ENCODE measurements around the gene DNAH14. TPM values are rescaled to one million over a fixed set of nuclear protein-coding genes. Genes with fewer than 3 reads are reported as not detected.

The DNAH14 gene
- polyA plus RNA-seq, 1 donor from 2014 or later, result 24.9 TPM

- no peak overlapping the region for H3K27ac ChIP-seq (ENCODE audit: low read length)
- H3K4me3 ChIP-seq (ENCODE audit: low read length), result no peak overlapping the region
- no peaks in the 10 kb centered on the region for H3F3A ChIP-seq (ENCODE audit: insufficient read depth, low read length, poor library complexity, severe bottlenecking)
- no peaks in the 10 kb centered on the region for H3K9me3 ChIP-seq (ENCODE audit: low read length)
- no peaks in the 10 kb centered on the region for H3K79me2 ChIP-seq (replicated peaks; ENCODE audit: insufficient read depth, low read length)
- peaks cover 4% of the 10 kb centered on the region for H3K36me3 ChIP-seq (ENCODE audit: insufficient read depth, low read length)
- no peaks in the 10 kb centered on the region for H3K9me2 ChIP-seq (ENCODE audit: insufficient read depth, low read length)
- no peak overlapping the region for H3K9ac ChIP-seq (ENCODE audit: low read length)
- H3K27me3 ChIP-seq (ENCODE audit: insufficient read depth, low read depth, low read length), result no peaks in the 10 kb centered on the region
- no peak overlapping the region for H2AFZ ChIP-seq (ENCODE audit: low read depth, low read length)
- no peaks in the 10 kb centered on the region for H4K20me1 ChIP-seq (ENCODE audit: insufficient read depth)
- no peak overlapping the region for H3K4me2 ChIP-seq (ENCODE audit: low read length)
- TF ChIP-seq POLR2AphosphoS5 (IDR thresholded peaks at IDR 0.05) (no peak), EP300 (conservative IDR thresholded peaks at IDR 0.05; ENCODE audit: poor library complexity, severe bottlenecking) (no peak), CTCF (IDR thresholded peaks at IDR 0.05; ENCODE audit: poor library complexity, severe bottlenecking) (no peak), REST (IDR thresholded peaks at IDR 0.05; ENCODE audit: borderline replicate concordance) (no peak), MXI1 (conservative IDR thresholded peaks at IDR 0.05; ENCODE audit: poor library complexity, severe bottlenecking) (no peak), SMC3 (conservative IDR thresholded peaks at IDR 0.05; ENCODE audit: poor library complexity) (no peak), RAD21 (conservative IDR thresholded peaks at IDR 0.05) (no peak), EZH2 (IDR thresholded peaks at IDR 0.05; ENCODE audit: borderline replicate concordance, insufficient read depth, low read length, poor library complexity, severe bottlenecking) (no peak), TAF1 (IDR thresholded peaks at IDR 0.05; ENCODE audit: low read depth) (no peak)
These were observed 460.4 kb downstream of the DNAH14 start for GRCh38 chr1:225389843-225390242.

- H2AFZ ChIP-seq (ENCODE audit: low read depth, low read length), result no peak overlapping the region
- no peaks in the 10 kb centered on the region for H3K9me3 ChIP-seq (ENCODE audit: low read length)
- H3K27me3 ChIP-seq (ENCODE audit: insufficient read depth, low read depth, low read length), result no peaks in the 10 kb centered on the region
- no peaks in the 10 kb centered on the region for H3F3A ChIP-seq (ENCODE audit: insufficient read depth, low read length, poor library complexity, severe bottlenecking)
- no peaks in the 10 kb centered on the region for H4K20me1 ChIP-seq (ENCODE audit: insufficient read depth)
- H3K4me3 ChIP-seq (ENCODE audit: low read length), result no peak overlapping the region
- no peaks in the 10 kb centered on the region for H3K9me2 ChIP-seq (ENCODE audit: insufficient read depth, low read length)
- no peak overlapping the region for H3K4me2 ChIP-seq (ENCODE audit: low read length)
- no peaks in the 10 kb centered on the region for H3K79me2 ChIP-seq (replicated peaks; ENCODE audit: insufficient read depth, low read length)
- no peak overlapping the region for H3K27ac ChIP-seq (ENCODE audit: low read length)
- no peak overlapping the region for H3K9ac ChIP-seq (ENCODE audit: low read length)
- peaks cover 12% of the 10 kb centered on the region for H3K36me3 ChIP-seq (ENCODE audit: insufficient read depth, low read length)
- TF ChIP-seq EP300 (conservative IDR thresholded peaks at IDR 0.05; ENCODE audit: poor library complexity, severe bottlenecking), result no peak
- no peak for TF ChIP-seq REST (IDR thresholded peaks at IDR 0.05; ENCODE audit: borderline replicate concordance)
- no peak for TF ChIP-seq TAF1 (IDR thresholded peaks at IDR 0.05; ENCODE audit: low read depth)
- TF ChIP-seq POLR2AphosphoS5 (IDR thresholded peaks at IDR 0.05), result no peak
These were observed 466.9 kb downstream of the DNAH14 start for GRCh38 chr1:225396357-225396756.
